ENCODE data around the gene IL2RA.
A peak's percentile ranks its signal among the peaks of the same experiment; 100 is the strongest.

The IL2RA gene

GRCh38 chr10:6040205-6040604 is 22.0 kb downstream of the IL2RA start:
- H3K4me2 ChIP-seq (ENCODE audit: low read length), result no peak overlapping the region
- H3K36me3 ChIP-seq (ENCODE audit: insufficient read depth, low read length), result peaks cover 44% of the 10 kb centered on the region
- no peaks in the 10 kb centered on the region for H3K9me3 ChIP-seq (ENCODE audit: low read length)
- no peaks in the 10 kb centered on the region for H3K9me2 ChIP-seq (ENCODE audit: low read depth, low read length)
- H3K4me3 ChIP-seq (ENCODE audit: low read depth, low read length, poor library complexity, severe bottlenecking), result no peak overlapping the region
- 0 out of 2 replicates have a peak, but pooled peaks cover 2% of the 10 kb centered on the region for H3F3A ChIP-seq (ENCODE audit: insufficient read depth, low read length)
- no peak overlapping the region for H3K27ac ChIP-seq (ENCODE audit: low read depth, low read length, poor library complexity, severe bottlenecking)
- H3K79me2 ChIP-seq (ENCODE audit: insufficient read depth, low read length), result no peaks in the 10 kb centered on the region
- no peak overlapping the region for H2AFZ ChIP-seq (ENCODE audit: low read length)
- TF ChIP-seq EZH2 (IDR thresholded peaks at IDR 0.05; ENCODE audit: borderline replicate concordance, low read length) (no peak), CTCF (IDR thresholded peaks at IDR 0.05; ENCODE audit: low read length) (no peak)
- H4K20me1 ChIP-seq (ENCODE audit: insufficient read depth, low read length), result no peaks in the 10 kb centered on the region
- H3K4me1 ChIP-seq (ENCODE audit: insufficient read depth, low read length, severe bottlenecking), result peaks cover 49% of the 10 kb centered on the region
- no peaks in the 10 kb centered on the region for H3K27me3 ChIP-seq (ENCODE audit: insufficient read depth, low read length)
- H3K9ac ChIP-seq (ENCODE audit: low read length), result no peak overlapping the region

GRCh38 chr10:6039711-6040110 is 22.5 kb downstream of the IL2RA start:
- TF ChIP-seq CTCF (IDR thresholded peaks at IDR 0.05; ENCODE audit: low read length), result no peak
- no peak for TF ChIP-seq EZH2 (IDR thresholded peaks at IDR 0.05; ENCODE audit: borderline replicate concordance, low read length)
- Histone ChIP-seq H3K36me3 (ENCODE audit: insufficient read depth, low read length) (peaks cover 39% of the 10 kb centered on the region), H2AFZ (ENCODE audit: low read length) (no peak overlapping the region), H3K27ac (ENCODE audit: low read depth, low read length, poor library complexity, severe bottlenecking) (no peak overlapping the region), H3K27me3 (ENCODE audit: insufficient read depth, low read length) (no peaks in the 10 kb centered on the region), H3K9me2 (ENCODE audit: low read depth, low read length) (no peaks in the 10 kb centered on the region), H3K9ac (ENCODE audit: low read length) (no peak overlapping the region), H3F3A (ENCODE audit: insufficient read depth, low read length) (0 out of 2 replicates have a peak, but pooled peaks cover 2% of the 10 kb centered on the region), H3K4me1 (ENCODE audit: insufficient read depth, low read length, severe bottlenecking) (peaks cover 48% of the 10 kb centered on the region), H3K4me2 (ENCODE audit: low read length) (no peak overlapping the region), H3K79me2 (ENCODE audit: insufficient read depth, low read length) (no peaks in the 10 kb centered on the region), H4K20me1 (ENCODE audit: insufficient read depth, low read length) (no peaks in the 10 kb centered on the region), H3K9me3 (ENCODE audit: low read length) (no peaks in the 10 kb centered on the region), H3K4me3 (ENCODE audit: low read depth, low read length, poor library complexity, severe bottlenecking) (no peak overlapping the region)

GRCh38 chr10:6038071-6038631 is 24.0 kb downstream of the IL2RA start:
- H3K4me2 ChIP-seq (ENCODE audit: low read length), result peak overlapping the region; percentile 56; the same call in 1 of the 2 replicates
- no peak overlapping the region for H3K4me3 ChIP-seq (ENCODE audit: low read depth, low read length, poor library complexity, severe bottlenecking)
- no peaks in the 10 kb centered on the region for H3K9me3 ChIP-seq (ENCODE audit: low read length)
- no peaks in the 10 kb centered on the region for H3K27me3 ChIP-seq (ENCODE audit: insufficient read depth, low read length)
- no peak overlapping the region for H2AFZ ChIP-seq (ENCODE audit: low read length)
- H3K9me2 ChIP-seq (ENCODE audit: low read depth, low read length), result no peaks in the 10 kb centered on the region
- no peaks in the 10 kb centered on the region for H3K79me2 ChIP-seq (ENCODE audit: insufficient read depth, low read length)
- no peak overlapping the region for H3K9ac ChIP-seq (ENCODE audit: low read length)
- H3F3A ChIP-seq (ENCODE audit: insufficient read depth, low read length), result 0 out of 2 replicates have a peak, but pooled peaks cover 2% of the 10 kb centered on the region
- peaks cover 46% of the 10 kb centered on the region for H3K4me1 ChIP-seq (ENCODE audit: insufficient read depth, low read length, severe bottlenecking)
- TF ChIP-seq EZH2 (IDR thresholded peaks at IDR 0.05; ENCODE audit: borderline replicate concordance, low read length), result no peak
- no peak for TF ChIP-seq CTCF (IDR thresholded peaks at IDR 0.05; ENCODE audit: low read length)
- H3K27ac ChIP-seq (ENCODE audit: low read depth, low read length, poor library complexity, severe bottlenecking), result peak overlapping the region; percentile 79
- H3K36me3 ChIP-seq (ENCODE audit: insufficient read depth, low read length), result peaks cover 29% of the 10 kb centered on the region
- H4K20me1 ChIP-seq (ENCODE audit: insufficient read depth, low read length), result no peaks in the 10 kb centered on the region
